Psoas muscle (tissue), 8 donors: ENCODE data around the gene MPL. TPM values are rescaled to one million over a fixed set of nuclear protein-coding genes. Genes with fewer than 3 reads are reported as not detected.

Experiments
- ATAC-seq, 4 donors: fragments of 200-7000 bp; cut with Tn5 transposase; one replicate each; pipeline ENCODE4 v1.9.1; 2020; ENCODE audit warnings: moderate library complexity in 3 of 4, mild to moderate bottlenecking in 2 of 4
- DNase-seq, 2 donors: peaks; one replicate each; pipeline ENCODE4 v3.0.0-alpha.2; 2020
- H3K27ac ChIP-seq: fragments of 200-600 bp; one replicate; pipeline ENCODE4 v1.8.0; 2022
- H3K27me3 ChIP-seq, 3 donors: fragments of 200-600 bp in 1 of 3; one replicate each; pipeline versions ENCODE4 v1.6.1 to v1.8.0; 2013 to 2022; ENCODE audit warnings: low read length in 2 of 3, mild to moderate bottlenecking in 2 of 3, moderate library complexity in 1 of 3; ENCODE audit not compliant: insufficient read depth in 3 of 3
- H3K36me3 ChIP-seq, 2 donors: fragments of 200-600 bp in 1 of 2; one replicate each; pipeline versions ENCODE4 v1.6.1 to v1.8.0; 2013 to 2022; ENCODE audit warnings: low read depth in 1 of 2, mild to moderate bottlenecking in 1 of 2, moderate library complexity in 1 of 2; ENCODE audit not compliant: insufficient read depth in 1 of 2
- H3K4me1 ChIP-seq: fragments of 200-600 bp; one replicate; pipeline ENCODE4 v1.8.0; 2022
- H3K4me3 ChIP-seq: fragments of 200-600 bp; one replicate; pipeline ENCODE4 v1.8.0; 2022; ENCODE audit warnings: mild to moderate bottlenecking
- H3K9me3 ChIP-seq: fragments of 200-600 bp; one replicate; pipeline ENCODE4 v1.8.0; 2022
- CTCF ChIP-seq: fragments of 200-600 bp; IDR thresholded peaks from one replicate; pipeline ENCODE4 v1.8.0; 2022; ENCODE audit warnings: antibody characterized with exemption
- WGBS, 3 donors: extraction: QIAGEN DNeasy Blood & Tissue Kit; methylation state at CpG; one replicate each; pipeline versions ENCODE4 v1.1.6 to v1.1.7; 2013; 5-methylcytosine and 5-hydroxymethylcytosine counted together
- intact Hi-C, 2 donors: fragments of 100-400 bp; cut with DNase I; formaldehyde crosslinking; loops; one replicate each; pipeline versions ENCODE4 v1.11.0 to v1.14.2; 2022
- polyA plus RNA-seq, 3 donors: library from polyadenylated mRNA; stranded (reverse); fragments of 200-250 nt; gene quantifications; one replicate each; pipeline ENCODE4 v1.2.3, GENCODE V29; 2013
- total RNA-seq, 4 donors: library from RNA; stranded (reverse); fragmentation: NEBNext Ultra II Directional in 2 of 4; extraction: Animal tissue kit (Norgen Biotek cat#: 25700) in 2 of 4; gene quantifications; one replicate each; pipeline versions ENCODE4 v1.2.1 to v1.2.4, GENCODE V29; 2021 to 2023
- donor health status: healthy with polysubstance abuse.
- donor health status: DM: no; HTN: no; CAD: no; lungs with moderate emphysema.
- donor health status: Bipolar disorder and iron deficiency.
- donor health status: healthy.
- donor health status: DM: yes; HTN: yes; CAD: no.
- donor health status: DM: no; HTN: no; CAD: no.
- donor health status: DM: no; HTN: no; CAD: no.
- donor health status: DM: yes; HTN: yes; CAD: no.

Gene MPL
- total and polyA plus RNA-seq, 7 donors, result 0.01 to 0.11 TPM; not detected in 5

- ATAC-seq (no peak), DNase-seq (no peak)
- Histone ChIP-seq H3K36me3 (no peaks in the 10 kb centered on the region), H3K27me3 (no peaks in the 10 kb centered on the region), H3K9me3 (no peaks in the 10 kb centered on the region), H3K27ac (no peak overlapping the region), H3K4me1 (peaks cover 6% of the 10 kb centered on the region), H3K4me3 (no peak overlapping the region)
- 67 to 83% (median 77%) methylated on average over 5 of the region's 5 CpGs for WGBS, 3 donors
- TF ChIP-seq CTCF, result no peak
- intact Hi-C loops, result no loop called here
These were observed 44.9 kb upstream of the MPL start for GRCh38 chr1:43292679-43293078.

- no peak for TF ChIP-seq CTCF
- Histone ChIP-seq H3K27me3 (no peaks in the 10 kb centered on the region), H3K36me3 (no peaks in the 10 kb centered on the region), H3K4me1 (peaks cover 6% of the 10 kb centered on the region), H3K27ac (no peak overlapping the region), H3K9me3 (no peaks in the 10 kb centered on the region), H3K4me3 (no peak overlapping the region)
- intact Hi-C loops, result no loop called here
- WGBS, 3 donors, result 81 to 85% (median 83%) methylated on average over 2 of the region's 2 CpGs
- ATAC-seq, result no peak
- DNase-seq, result no peak
These were observed 44.4 kb upstream of the MPL start for GRCh38 chr1:43293176-43293575.

GRCh38 chr1:43293896-43294760, 43.5 kb upstream of the MPL start:
- Histone ChIP-seq H3K4me3 (no peak overlapping the region), H3K4me1 (peaks cover 6% of the 10 kb centered on the region), H3K27me3 (no peaks in the 10 kb centered on the region), H3K36me3 (no peaks in the 10 kb centered on the region), H3K27ac (peak overlapping the region; percentile 43), H3K9me3 (no peaks in the 10 kb centered on the region)
- TF ChIP-seq CTCF, result no peak
- intact Hi-C loops, result no loop called here
- ATAC-seq (peak in 2 of 4 donors; percentile 71 to 74), DNase-seq (no peak)
- 76 to 86% (median 84%) methylated on average over 7 of the region's 7 CpGs for WGBS, 3 donors

GRCh38 chr1:43294761-43295160, 42.9 kb upstream of the MPL start:
- Histone ChIP-seq H3K36me3 (no peaks in the 10 kb centered on the region), H3K4me3 (no peak overlapping the region), H3K27me3 (no peaks in the 10 kb centered on the region), H3K4me1 (peaks cover 8% of the 10 kb centered on the region), H3K27ac (peak overlapping the region; percentile 43), H3K9me3 (no peaks in the 10 kb centered on the region)
- TF ChIP-seq CTCF, result no peak
- 66 to 86% (median 78%) methylated on average over 8 of the region's 8 CpGs for WGBS, 3 donors
- DNase-seq, result no peak
- no peak for ATAC-seq
- intact Hi-C loops, result no loop called here

GRCh38 chr1:43296207-43296606, 41.4 kb upstream of the MPL start:
- Histone ChIP-seq H3K27me3 (no peaks in the 10 kb centered on the region), H3K4me3 (no peak overlapping the region), H3K36me3 (no peaks in the 10 kb centered on the region), H3K9me3 (no peaks in the 10 kb centered on the region), H3K27ac (no peak overlapping the region), H3K4me1 (peaks cover 12% of the 10 kb centered on the region)
- intact Hi-C loops, result no loop called here
- no peak for TF ChIP-seq CTCF
- 47 to 53% (median 51%) methylated on average over 1 of the region's 1 CpG for WGBS, 3 donors
- ATAC-seq (no peak), DNase-seq (no peak)
